Measurements from ENCODE around the gene USP20. TPM values are rescaled to one million over a fixed set of nuclear protein-coding genes. Genes with fewer than 3 reads are reported as not detected.

The USP20 gene
- total RNA-seq: 10 to 100 TPM; 24.4 to 25.8 TPM
- 23.8 TPM for polyA plus RNA-seq (2013, experiment 1 of 2)
- 20.7 TPM for polyA plus RNA-seq (2013, experiment 2 of 2)
- long read RNA-seq, experiment 1, partial matches to known transcripts: 3 of 4 reads
- long read RNA-seq, experiment 1, other reads (novel, unspliced or antisense): 1 of 4 reads
- long read RNA-seq, experiment 2, full-length matches to known transcripts: 21 of 52 reads
- long read RNA-seq, experiment 2, partial matches to known transcripts: 10 of 52 reads
- long read RNA-seq, experiment 2, other reads (novel, unspliced or antisense): 21 of 52 reads
- long read RNA-seq, experiment 3, full-length matches to known transcripts: 25 of 88 reads
- long read RNA-seq, experiment 3, partial matches to known transcripts: 17 of 88 reads
- long read RNA-seq, experiment 3, other reads (novel, unspliced or antisense): 46 of 88 reads
- long read RNA-seq, experiment 4, full-length matches to known transcripts: 1 of 2 reads
- long read RNA-seq, experiment 4, partial matches to known transcripts: 0 of 2 reads
- long read RNA-seq, experiment 4, other reads (novel, unspliced or antisense): 1 of 2 reads

GRCh38 chr9:129835128-129835859 is at the start of gene USP20, which contains the start of gene C9orf78:
Gene USP20 (plus strand): TSS chr9:129835458. CDS start chr9:129852556, 17,098 bp downstream.
Gene C9orf78 (minus strand): TSS chr9:129835275. CDS start chr9:129835221, 54 bp downstream.
- Mint-ChIP-seq H3K9me3 (no peaks in the 10 kb centered on the region), H3K36me3 (ENCODE audit: low read depth) (peaks cover 25% of the 10 kb centered on the region), H3K4me3 (peak within 1 kb of the TSS; percentile 92), H3K27ac (peak within 1 kb of the TSS; percentile 97), H3K4me1 (peaks cover 20% of the 10 kb centered on the region), H3K27me3 (ENCODE audit: insufficient read depth) (peaks cover 1% of the 10 kb centered on the region)
- no peaks in the 10 kb centered on the region for H3K27me3 ChIP-seq (ENCODE audit: control insufficient read depth, insufficient read depth, low read length, poor library complexity, severe bottlenecking)
- peak within 1 kb of the TSS; percentile 92 for H3K4me3 ChIP-seq (ENCODE audit: low read length)
- peak; percentile 98 for DNase-seq
- H3K9ac ChIP-seq (ENCODE audit: extremely low read depth, low read length, poor library complexity, severe bottlenecking): peak within 1 kb of the TSS; percentile 75
- H3K36me3 ChIP-seq (ENCODE audit: control insufficient read depth, insufficient read depth, low read length): peaks cover 34% of the 10 kb centered on the region
- no peaks in the 10 kb centered on the region for H3K9me3 ChIP-seq (ENCODE audit: control insufficient read depth, low read length)
- TF ChIP-seq CTCF (conservative IDR thresholded peaks at IDR 0.05): no peak
- H3K4me1 ChIP-seq (ENCODE audit: control insufficient read depth, insufficient read depth, low read length): no peaks in the 10 kb centered on the region
- no peak within 1 kb of the TSS for H3K27ac ChIP-seq (ENCODE audit: low read depth, low read length)
- 0% methylated on average over 33 to 81 of the region's 81 CpGs for WGBS, 2 experiments (ENCODE audit: insufficient coverage in 1 of 2, insufficient read length in 1 of 2)

DNA sequence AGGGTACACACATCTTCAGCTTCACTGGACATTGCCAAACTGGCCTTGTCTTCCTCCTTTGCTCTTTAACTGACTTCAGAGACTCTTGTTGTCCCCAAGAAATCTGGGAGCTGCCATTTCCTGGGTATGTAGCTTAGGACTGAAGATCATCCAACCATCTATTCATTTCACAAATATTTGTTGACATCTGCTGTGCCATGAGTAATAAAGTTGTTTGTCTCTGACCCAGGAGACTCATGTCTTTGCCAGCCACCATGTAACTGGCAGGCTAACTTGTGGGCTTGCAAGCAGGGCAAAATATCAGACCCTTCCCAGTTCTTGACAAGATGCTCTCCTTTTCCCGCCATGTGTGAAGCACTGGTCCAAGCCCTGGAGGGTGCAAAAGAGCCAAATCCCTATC is 49.4 kb upstream of the USP20 start:
- no peak for TF ChIP-seq CTCF (conservative IDR thresholded peaks at IDR 0.05)
- DNase-seq: no peak

DNA sequence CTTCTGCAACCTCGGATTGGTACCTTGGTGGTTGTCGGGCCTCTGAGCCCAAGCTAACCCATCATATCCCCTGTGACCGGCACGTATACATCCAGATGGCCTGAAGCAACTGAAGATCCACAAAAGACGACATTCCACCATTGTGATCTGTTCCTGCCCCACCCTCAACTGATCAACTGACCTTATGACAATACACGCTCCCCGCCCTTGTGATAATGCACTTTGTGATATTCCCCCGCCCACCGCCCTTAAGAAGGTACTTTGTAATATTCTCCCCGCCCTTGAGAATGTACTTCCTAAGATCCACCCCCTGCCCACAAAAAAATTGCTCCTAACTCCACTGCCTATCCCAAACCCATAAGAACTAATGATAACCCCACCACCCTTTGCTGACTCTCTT is 48.8 kb upstream of the USP20 start:
- Histone ChIP-seq H3K27ac (ENCODE audit: low read depth, low read length) (no peak overlapping the region), H3K9ac (ENCODE audit: extremely low read depth, low read length, poor library complexity, severe bottlenecking) (no peak overlapping the region), H3K4me3 (ENCODE audit: low read length) (no peak overlapping the region), H3K9me3 (ENCODE audit: control insufficient read depth, low read length) (no peaks in the 10 kb centered on the region), H3K4me1 (ENCODE audit: control insufficient read depth, insufficient read depth, low read length) (no peaks in the 10 kb centered on the region), H3K36me3 (ENCODE audit: control insufficient read depth, insufficient read depth, low read length) (no peaks in the 10 kb centered on the region), H3K27me3 (ENCODE audit: control insufficient read depth, insufficient read depth, low read length, poor library complexity, severe bottlenecking) (peaks cover 20% of the 10 kb centered on the region)
- no peak for TF ChIP-seq CTCF (conservative IDR thresholded peaks at IDR 0.05)
- Mint-ChIP-seq H3K9me3 (no peaks in the 10 kb centered on the region), H3K4me3 (no peak overlapping the region), H3K27ac (no peak overlapping the region), H3K27me3 (ENCODE audit: insufficient read depth) (peaks cover 24% of the 10 kb centered on the region), H3K4me1 (no peaks in the 10 kb centered on the region), H3K36me3 (ENCODE audit: low read depth) (no peaks in the 10 kb centered on the region)
- no peak for DNase-seq
- 89 to 93% methylated on average over 9 to 10 of the region's 10 CpGs for WGBS, 2 experiments (ENCODE audit: insufficient coverage in 1 of 2, insufficient read length in 1 of 2)

More for the DNA sequence above, 49.4 kb upstream of the USP20 start:
- Histone ChIP-seq H3K9ac (ENCODE audit: extremely low read depth, low read length, poor library complexity, severe bottlenecking) (no peak overlapping the region), H3K4me1 (ENCODE audit: control insufficient read depth, insufficient read depth, low read length) (no peaks in the 10 kb centered on the region), H3K4me3 (ENCODE audit: low read length) (no peak overlapping the region), H3K36me3 (ENCODE audit: control insufficient read depth, insufficient read depth, low read length) (no peaks in the 10 kb centered on the region), H3K27me3 (ENCODE audit: control insufficient read depth, insufficient read depth, low read length, poor library complexity, severe bottlenecking) (peaks cover 20% of the 10 kb centered on the region), H3K27ac (ENCODE audit: low read depth, low read length) (no peak overlapping the region), H3K9me3 (ENCODE audit: control insufficient read depth, low read length) (no peaks in the 10 kb centered on the region)
- Mint-ChIP-seq H3K4me1 (no peaks in the 10 kb centered on the region), H3K9me3 (no peaks in the 10 kb centered on the region), H3K4me3 (no peak overlapping the region), H3K36me3 (ENCODE audit: low read depth) (no peaks in the 10 kb centered on the region), H3K27ac (no peak overlapping the region), H3K27me3 (ENCODE audit: insufficient read depth) (peaks cover 24% of the 10 kb centered on the region)
- 88% methylated on average over 1 of the region's 1 CpG; no CpG with 5 or more reads in 1 of the 2 experiments for whole genome bisulfite sequencing, 2 experiments (ENCODE audit: insufficient coverage in 1 of 2, insufficient read length in 1 of 2)
